ENCODE results near the gene ZNF423.

ZNF423 gene

DNA sequence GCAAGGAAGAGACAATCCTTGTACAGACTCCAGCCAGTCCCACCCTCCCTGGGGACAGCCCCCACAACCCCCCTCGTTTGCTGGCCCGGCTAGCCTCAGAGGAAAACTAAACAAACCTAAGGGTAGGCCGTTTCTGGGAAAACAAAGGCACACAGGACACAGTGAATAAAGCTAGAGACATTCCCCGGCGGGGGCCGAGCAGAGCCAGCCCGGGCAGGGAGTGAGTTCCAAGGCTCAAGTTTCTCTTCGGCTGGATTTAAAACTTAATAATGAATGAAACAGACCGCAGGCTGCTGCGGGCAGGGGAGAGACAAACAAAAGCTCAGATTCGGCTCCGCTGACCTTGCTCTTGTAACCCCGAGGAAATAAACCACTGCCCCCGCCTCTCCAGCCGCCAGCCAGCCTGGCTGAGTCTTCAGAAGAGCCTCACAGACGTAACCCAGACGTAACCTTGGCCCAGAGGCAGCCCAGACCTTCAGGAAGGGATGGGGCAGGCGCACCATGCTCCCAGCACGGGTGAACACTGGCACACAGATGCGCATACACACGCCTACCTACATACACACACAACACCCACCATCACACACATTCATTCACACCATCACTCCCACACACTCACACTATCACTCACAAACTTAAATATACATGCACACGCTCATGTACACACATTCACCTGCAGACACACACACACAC lies 216.0 kb downstream of the ZNF423 start:
- DNase-seq (ENCODE audit: low read depth): peak; percentile 79

DNA sequence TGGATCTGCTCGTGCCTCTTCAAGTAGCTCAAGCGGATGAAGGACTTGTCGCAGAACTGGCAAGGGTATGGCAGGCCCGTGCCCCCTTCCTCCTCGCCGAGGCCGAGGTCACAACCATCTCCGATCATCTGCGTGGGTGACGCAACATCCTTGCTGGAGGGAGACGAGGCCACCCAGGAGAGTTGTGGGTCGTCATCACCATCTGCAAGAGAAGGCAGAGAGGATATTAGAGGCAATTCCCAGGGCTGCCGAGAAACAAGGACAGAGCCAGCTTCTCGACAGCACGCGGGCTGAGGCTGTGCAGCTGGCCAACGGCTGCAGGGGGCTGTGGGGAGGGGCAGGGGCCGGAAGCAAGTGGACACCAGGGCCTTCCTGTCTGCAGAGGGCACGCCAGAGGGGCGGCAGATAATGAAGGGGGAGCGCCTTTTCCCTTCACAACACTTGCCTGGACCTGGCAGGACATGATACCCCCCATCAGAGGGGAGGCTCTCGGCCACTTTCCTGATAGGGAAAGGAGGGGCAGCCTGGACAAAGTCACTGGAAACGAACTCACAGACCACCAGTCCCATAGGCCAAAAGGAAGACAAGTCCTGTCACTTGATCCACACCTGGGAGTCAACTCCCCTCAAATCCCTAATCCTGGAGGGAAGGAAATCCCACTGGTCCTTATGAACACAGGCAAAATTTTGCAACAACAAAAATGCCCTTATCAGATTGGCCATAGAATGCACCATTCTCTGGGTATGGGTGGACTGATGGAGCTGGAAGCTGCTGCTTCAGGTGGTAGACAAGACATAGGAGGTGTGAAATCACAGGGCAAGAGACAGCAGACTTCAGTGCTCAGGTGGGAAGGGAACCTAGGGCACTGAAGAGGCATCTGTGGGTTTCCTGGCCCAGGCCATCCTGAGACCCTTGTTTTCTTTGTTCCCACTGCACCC lies 217.0 kb downstream of the ZNF423 start:
- DNase-seq (ENCODE audit: low read depth): no peak

DNA sequence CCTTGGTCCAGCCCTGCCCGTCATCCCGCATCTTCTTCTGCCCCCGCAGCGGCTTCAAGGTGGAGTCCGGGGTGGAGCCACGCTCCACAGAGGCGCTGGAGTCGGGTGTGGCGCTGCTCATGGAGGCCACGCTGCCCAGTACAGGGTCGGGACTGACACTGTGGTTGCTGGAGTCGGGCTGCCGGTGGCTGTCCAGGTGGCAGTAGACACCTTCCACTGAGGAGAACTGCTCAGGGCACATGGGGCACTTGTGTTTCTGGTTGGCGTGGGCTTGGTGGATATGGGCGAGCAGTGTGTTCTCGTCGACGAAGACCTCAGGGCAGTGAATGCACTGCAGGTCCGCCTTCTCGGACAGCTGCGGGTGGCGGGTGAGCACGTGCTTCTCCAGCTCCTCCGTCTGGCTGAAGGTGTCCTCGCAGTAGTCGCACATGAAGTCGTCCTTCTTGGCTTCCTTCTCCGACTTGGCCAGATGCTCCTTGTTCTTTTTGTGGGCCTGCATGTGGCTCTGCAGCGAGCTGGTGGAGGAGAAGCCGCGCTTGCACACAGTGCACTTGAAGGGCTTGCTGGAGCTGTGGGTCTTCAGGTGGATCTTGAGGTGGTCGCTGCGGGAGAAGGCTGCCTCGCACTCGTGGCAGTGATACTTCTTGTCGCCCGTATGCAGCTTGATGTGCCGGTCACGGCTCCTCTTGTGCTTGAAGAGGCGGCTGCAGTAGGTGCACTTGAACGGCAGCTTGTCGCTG lies 217.8 kb downstream of the ZNF423 start:
- DNase-seq (ENCODE audit: low read depth): no peak

DNA sequence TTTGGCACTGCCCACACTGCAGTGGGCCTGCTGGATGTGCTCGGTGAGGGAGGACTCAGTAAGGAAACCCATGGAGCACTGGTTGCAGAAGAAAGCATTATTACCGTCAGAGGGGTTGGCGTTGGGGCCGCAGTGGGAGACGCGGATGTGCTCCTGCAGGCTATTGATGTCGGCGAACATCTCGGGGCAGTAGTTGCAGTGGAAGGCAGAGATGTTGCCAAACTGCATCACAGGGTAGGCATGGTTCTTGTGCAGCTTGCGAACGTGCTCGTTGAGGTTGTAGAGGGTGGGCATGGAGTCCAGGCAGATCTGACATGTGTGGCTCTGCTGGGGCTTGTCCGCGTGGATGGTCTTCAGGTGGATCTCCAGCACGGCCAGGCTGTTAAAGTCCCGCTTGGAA lies 218.4 kb downstream of the ZNF423 start:
- DNase-seq (ENCODE audit: low read depth): no peak

DNA sequence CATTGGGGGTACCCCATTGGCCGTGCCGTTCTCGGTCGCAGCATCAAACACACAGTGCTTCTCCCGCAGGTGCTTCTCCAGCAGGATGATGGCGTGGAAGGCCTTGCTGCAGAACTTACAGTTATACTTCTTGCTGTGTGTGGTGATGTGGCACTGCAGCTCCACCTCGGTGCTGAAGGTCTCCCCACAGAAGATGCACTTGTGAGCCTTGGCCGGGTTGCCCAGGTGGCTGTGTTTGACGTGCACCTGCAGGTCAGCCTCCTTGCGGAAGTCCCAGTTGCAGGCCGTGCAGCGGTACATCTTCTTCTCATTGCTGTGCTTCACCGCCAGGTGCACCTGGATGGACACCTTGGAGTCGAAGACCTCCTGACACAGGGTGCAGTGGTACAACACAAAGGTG lies 219.3 kb downstream of the ZNF423 start:
- no peak for DNase-seq (ENCODE audit: low read depth)

DNA sequence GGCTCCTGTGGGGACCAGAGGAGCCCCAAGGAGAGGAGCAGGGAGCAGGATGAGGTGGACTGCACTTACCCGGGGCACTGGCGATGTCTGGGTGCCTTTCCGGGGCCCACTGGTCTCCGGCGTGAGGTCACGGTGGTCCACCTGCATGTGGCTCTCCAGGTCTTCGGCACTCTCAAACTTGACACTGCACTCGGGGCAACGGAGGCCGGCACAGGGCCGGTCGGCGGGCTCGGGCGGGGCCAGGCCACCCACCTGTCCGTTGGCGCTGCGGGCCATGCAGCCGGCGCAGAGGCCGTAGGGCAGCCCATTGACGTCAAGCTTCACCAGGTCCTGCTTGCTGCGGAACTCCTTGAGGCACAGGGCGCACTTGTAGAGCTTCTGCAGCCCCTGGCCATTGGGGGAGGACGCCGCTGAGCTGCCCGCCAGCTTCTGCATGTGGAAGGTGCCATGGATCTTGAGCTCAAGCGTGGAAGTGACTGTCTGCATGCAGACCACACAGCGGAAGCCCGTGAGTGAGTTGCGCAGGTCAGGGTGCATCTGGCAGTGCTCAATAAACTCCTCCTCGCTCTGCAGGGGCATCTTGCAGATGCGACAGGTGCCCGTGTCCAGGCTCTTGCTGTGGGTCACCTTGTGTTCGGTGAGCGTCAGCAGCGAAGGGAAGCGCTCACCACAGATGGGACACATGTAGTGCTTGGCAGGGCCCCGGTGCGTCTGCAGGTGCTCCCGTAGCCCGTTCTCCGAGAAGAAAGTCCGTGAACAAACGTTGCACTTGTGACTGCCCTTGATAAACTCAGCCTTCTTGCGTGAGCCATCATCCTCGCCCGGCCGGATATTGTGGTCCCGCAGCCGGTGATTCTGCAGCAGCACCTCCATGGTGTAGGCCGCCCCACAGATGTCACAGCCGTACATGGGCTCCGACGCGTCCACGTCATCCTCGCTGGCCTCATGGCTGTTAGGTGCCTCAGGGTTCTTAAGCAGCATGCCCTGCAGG lies 220.0 kb downstream of the ZNF423 start:
- no peak for DNase-seq (ENCODE audit: low read depth)

DNA sequence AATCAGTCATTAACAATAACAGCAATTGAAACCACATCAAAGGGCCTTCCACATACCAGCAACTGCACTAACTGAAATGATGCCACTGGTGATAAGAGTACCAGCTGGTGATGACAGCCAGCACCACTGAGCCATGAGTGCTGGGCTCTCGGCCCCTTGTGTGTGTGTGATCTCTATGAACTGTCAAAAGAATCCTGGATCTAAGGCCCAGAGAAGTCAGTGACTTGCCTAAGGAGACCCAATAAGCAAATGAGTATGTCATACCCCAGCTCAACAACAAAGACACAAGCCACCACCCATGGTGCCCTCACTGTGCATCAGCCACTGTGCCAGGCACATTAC lies 220.9 kb downstream of the ZNF423 start:
- DNase-seq (ENCODE audit: low read depth): no peak

DNA sequence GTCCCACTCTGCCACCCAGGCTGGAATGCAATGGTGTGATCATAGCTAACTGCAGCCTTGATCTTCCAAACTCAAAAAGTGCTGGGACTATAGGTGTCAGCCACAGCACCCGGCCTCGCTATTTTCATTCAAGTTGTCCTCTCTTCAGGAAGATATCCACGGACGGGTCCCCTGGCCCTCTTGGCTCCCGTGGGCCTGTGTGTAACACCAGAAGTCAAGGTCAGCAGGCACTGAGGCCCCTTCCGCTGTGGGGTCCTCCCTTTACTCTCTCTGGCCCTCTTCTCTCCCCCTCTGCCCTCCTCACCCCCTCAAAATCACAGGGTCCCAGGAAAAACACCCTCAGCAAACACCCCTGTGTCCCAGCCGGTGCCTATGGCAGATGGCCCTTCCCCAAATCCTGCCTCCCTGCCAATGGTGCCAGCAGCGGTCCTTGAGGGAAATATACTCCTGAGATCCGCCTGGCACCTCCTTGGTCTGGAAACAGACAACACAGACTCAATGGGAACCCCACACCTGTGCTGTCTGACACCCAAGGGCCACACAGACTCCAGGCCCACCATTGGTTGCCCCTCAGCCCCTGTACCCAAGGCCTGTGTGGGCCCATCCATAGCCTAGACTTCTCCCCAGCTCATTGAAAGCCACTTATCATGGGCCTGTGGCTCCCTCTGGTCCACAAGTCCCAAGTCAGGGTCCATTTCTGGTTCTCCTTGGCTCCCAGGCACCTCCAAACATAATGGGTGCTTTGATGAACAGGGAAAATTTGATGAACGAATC lies 221.5 kb downstream of the ZNF423 start:
- no peak for DNase-seq (ENCODE audit: low read depth)

DNA sequence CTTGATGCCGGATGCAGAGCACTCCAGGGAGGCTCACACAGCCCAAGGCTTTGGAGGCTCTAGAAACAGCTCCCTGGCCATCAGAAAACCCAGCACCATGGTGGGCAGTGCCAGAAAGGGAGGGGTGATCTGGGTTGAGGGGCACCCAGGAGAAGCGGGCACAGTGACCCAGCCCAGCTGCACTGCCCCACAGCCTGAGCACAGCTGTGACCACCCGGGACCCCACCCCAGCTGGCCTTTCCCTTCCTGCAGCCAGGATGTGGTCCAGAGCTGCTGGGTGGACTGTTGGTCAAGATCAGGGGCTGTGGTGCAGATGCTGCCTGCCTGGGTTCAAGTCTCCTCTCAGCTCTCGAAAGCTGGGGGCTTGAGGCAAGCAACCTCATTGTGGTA lies 223.1 kb downstream of the ZNF423 start:
- DNase-seq (ENCODE audit: low read depth): no peak

DNA sequence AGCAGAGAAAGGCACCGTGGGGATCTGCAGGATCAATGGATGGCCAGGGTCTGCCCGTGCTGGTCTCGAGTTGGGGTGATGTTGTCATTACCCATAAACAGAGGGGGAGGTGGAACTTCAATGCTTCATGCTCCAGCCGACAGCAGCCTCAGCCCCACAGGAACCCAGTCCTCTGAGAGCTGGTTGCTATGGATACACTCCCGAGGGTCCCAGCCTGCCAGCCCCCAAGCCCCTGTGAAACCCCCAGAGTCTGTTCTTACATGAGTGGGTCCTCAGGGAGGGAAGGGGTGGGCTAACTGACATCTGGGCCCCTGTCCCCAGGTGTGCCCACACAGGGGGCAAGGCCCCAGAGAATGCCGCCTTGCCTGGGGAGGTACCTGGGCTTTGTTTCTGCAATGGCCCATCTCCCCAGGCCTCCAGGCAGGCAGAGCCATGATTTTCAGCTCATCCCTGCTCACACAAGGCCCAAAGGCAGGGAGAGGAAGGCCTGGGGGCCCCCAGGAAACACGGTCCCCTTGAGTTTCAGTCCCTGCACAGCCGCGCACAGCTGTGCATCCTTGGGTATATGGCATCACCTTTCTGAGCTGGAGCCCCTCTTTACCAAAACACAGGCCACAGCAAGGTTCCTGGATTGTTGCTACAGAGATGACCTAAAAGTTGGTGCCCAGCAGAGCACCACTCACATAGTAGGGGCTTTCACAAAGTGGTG lies 223.7 kb downstream of the ZNF423 start:
- DNase-seq (ENCODE audit: low read depth): no peak

DNA sequence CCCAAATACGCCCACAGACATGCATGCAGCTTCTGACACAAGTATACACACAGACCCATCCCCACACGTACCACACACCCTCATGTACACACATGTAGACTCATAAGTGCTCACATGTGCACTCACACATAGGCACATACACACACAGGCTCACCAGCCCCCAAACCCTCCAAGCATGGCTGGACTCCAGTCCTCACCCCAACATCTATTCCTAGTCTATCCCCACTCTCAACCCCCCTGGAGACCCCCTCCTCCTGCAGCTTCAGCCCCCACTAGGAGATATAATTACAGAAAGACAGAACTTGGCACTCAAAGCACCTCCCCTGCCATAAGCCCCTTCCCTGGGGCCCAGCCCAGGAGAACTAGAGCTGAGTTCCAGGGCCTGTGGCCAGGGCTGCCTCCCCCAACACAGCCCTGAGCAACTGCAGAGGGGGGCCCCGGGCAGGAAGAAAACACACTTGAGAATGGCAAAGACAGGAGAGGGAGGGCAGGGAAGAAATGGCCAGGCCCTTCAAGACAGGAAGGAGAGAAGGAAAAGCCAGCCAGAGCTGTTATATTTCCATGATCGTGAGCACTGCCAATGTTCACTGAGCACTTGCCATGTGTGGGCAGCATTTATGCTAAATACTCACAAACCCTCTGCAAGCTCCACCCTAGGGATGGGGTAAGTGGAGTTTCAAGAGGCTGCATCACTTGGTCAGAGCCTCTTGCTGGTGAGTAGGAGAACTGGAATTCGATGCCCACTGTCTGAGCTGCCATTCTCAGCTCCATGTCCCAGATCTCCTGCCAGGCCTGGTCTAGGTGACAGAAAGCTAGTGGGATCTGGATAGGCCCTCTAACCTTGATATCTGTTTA lies 224.5 kb downstream of the ZNF423 start:
- DNase-seq (ENCODE audit: low read depth): peak; percentile 64

DNA sequence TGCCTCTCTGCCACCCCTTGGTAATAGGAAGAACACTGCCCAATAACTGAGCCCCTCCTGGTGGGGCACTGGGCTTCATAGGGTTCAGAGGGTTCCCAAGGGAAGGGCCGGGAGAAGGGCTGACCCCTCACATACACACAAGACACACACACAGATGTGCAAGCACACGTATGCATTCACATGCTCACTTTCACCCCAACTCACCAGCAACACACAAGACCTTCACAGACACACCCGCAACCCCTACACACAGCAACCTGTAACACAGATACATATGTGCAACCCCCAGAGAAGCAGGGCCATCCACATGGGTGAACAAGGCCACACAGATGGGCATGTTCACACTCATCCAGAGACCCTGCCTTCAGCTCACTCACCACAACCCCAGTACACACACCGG lies 225.1 kb downstream of the ZNF423 start:
- no peak for DNase-seq (ENCODE audit: low read depth)

DNA sequence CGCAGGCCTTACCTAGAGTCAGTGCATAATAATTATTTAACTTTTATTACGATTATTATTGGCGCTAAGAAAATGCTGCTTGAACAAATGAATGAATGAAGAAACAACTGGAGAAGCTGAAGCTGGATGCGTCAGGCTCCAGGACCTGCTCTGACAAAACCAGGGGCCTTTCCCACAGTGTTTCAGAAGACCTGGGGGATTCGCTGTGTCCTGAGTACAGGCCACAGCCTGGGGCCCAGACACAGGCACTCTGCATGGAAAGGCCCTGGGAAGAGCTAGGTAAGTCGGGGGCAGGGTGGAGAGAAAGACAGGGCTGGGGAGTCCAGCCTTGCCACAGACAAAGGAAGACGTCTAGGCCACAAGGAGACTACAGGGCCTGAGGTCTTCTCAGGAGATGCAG lies 226.1 kb downstream of the ZNF423 start:
- DNase-seq (ENCODE audit: low read depth): no peak

DNA sequence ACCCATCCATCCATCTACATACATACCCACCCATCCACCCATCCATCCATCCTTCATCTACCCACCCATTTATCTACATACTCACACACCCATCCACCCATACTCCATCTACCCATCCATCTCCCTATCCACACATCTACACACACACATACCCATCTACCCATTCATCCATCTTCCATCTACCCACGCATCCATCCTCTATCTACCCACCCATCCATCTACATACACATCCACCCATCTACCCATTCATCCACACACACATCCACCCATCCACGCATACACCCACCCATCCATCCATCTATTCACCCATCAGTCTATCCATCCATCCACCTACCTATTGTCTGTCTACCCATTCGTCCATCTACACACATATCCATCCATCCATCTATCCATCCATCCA lies 227.8 kb downstream of the ZNF423 start:
- DNase-seq (ENCODE audit: low read depth): no peak

DNA sequence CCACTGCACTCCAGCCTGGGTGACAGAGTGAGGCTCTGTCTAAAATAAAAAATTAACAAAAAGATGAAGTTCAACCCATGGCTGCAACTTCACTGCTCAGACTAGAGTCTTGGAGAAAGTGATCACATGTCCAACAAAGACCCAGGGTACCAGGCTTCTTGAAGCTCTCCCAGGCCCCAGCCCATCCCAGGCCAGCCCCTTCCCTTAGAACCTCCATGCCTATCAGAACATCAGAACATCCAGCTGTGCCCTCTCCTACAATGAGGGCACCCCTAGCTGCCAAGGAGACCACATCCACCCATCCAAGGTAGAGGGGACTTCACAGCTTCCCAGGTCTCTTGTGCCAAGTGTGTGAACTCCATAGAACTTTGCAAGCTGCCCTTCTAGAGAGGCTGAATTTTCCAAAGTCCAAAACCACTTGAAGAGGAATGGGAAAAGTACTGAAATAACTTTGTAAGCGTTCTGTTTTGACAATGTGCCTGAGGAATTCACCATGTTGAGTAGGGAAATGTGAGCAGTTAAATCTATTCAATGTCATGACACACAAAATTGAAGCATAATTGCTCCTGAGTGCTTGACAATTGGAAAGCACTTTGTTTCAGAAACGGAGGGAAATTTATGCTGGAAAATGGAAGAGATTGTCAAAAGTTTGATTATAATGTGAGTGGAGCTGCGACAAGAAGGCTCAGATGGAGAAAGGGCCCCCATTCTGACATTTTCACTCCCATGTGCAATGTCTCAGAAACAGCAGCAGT lies 230.4 kb downstream of the ZNF423 start:
- DNase-seq (ENCODE audit: low read depth): no peak

DNA sequence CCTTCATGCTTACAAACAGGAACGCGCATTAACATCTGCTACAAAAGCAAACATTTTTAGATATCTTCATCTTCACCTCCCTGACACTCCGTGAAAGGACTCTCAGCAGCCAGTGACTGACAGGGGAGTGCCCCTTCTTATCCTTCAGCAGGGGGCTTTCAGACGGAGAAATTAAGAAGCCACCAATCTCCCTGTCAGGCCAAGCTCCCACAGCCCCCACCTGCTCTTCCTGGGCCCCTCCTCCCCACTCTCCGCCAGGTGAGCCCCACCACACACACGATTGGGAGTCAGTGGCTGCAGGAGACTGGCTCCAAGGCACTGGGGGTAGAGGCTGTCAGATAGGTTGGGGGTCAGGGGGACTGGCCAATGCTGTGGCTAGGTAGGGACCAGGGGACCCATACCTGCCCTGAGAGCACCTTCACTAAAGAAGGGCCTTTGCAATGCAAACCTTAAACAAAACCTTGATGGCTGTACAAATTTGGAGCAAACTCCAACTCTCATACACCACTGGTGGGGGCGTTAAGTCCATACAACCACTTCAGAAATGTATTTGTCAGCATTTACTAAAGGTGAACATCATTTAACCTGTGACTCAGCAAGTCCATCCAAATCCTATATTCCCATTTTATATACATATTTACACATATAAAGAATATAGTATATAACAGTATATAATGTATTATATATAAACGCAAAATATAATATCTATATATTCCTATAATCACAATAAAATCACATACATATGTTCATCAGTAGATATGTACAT lies 232.2 kb downstream of the ZNF423 start:
- no peak for DNase-seq (ENCODE audit: low read depth)

Measured in EH (cell line).